ENCODE measurements around the gene TMC2. TPM values are rescaled to one million over a fixed set of nuclear protein-coding genes. Genes with fewer than 3 reads are reported as not detected.
A peak's percentile ranks its signal among the peaks of the same experiment; 100 is the strongest.

TMC2 gene
- polyA plus RNA-seq, 3 donors, result not detected

- whole genome bisulfite sequencing (ENCODE audit: insufficient coverage), result 96% methylated on average over 3 of the region's 6 CpGs
- Mint-ChIP-seq H3K27ac (no peak overlapping the region), H3K27me3 (ENCODE audit: low read depth in 3 of 3) (peaks cover 43 to 52% (median 45%) of the 10 kb centered on the region in 3 donors), H3K4me3 (no peak overlapping the region), H3K4me1 (peaks cover 12% of the 10 kb centered on the region), H3K9me3 (peaks cover 0 to 3% (median 0%) of the 10 kb centered on the region in 7 donors), H3K36me3 (no peaks in the 10 kb centered on the region)
- peaks cover 7 to 40% of the 10 kb centered on the region in 2 donors for H3K27me3 ChIP-seq (ENCODE audit: control insufficient read depth in 2 of 2, insufficient read depth in 2 of 2, low read length in 2 of 2)
- H2AFZ ChIP-seq (ENCODE audit: insufficient read depth, low read depth, low read length, poor library complexity, severe bottlenecking), result no peak overlapping the region
- H3K4me3 ChIP-seq (replicated peaks in 1 of 3; ENCODE audit: low read depth in 2 of 3, low read length in 3 of 3), result no peak overlapping the region
- no peaks in the 10 kb centered on the region for H3K79me2 ChIP-seq (ENCODE audit: insufficient read depth, low read length)
- no peak overlapping the region for H3K4me2 ChIP-seq (replicated peaks; ENCODE audit: extremely low read depth, low read length, poor library complexity, severe bottlenecking)
- no peak for TF ChIP-seq CTCF (IDR thresholded peaks at IDR 0.05)
- H4K20me1 ChIP-seq (ENCODE audit: insufficient read depth, low read length), result no peaks in the 10 kb centered on the region
- H3K4me1 ChIP-seq (ENCODE audit: control insufficient read depth in 1 of 2, insufficient read depth in 2 of 2, low read length in 2 of 2), result peaks cover 11% of the 10 kb centered on the region in 2 donors
- no peak overlapping the region for H3K9ac ChIP-seq (ENCODE audit: insufficient read depth, low read length, poor library complexity, severe bottlenecking)
- H3K9me3 ChIP-seq (replicated peaks in 1 of 2; ENCODE audit: control insufficient read depth in 1 of 2, insufficient read depth in 1 of 2, low read length in 2 of 2), result no peaks in the 10 kb centered on the region
- H3K36me3 ChIP-seq (replicated peaks in 1 of 2; ENCODE audit: control insufficient read depth in 1 of 2, insufficient read depth in 2 of 2, low read length in 2 of 2), result no peaks in the 10 kb centered on the region
- H3K27ac ChIP-seq (ENCODE audit: low read depth in 1 of 2, low read length in 2 of 2), result no peak overlapping the region
- DNase-seq, result no peak
- intact Hi-C loops (cut with micrococcal nuclease), result loop anchor here in 1 of 2 donors (10.0 kb wide), 1 partner anchor 137 kb away; the partner anchor contains the start of gene IDH3B
These were observed 8.6 kb upstream of the TMC2 start for GRCh38 chr20:2527762-2528161.

- Histone ChIP-seq H3K27ac (ENCODE audit: low read depth in 1 of 2, low read length in 2 of 2) (no peak overlapping the region), H3K27me3 (ENCODE audit: control insufficient read depth in 2 of 2, insufficient read depth in 2 of 2, low read length in 2 of 2) (peaks cover 7 to 40% of the 10 kb centered on the region in 2 donors), H3K4me3 (replicated peaks in 1 of 3; ENCODE audit: low read depth in 2 of 3, low read length in 3 of 3) (no peak overlapping the region), H3K36me3 (replicated peaks in 1 of 2; ENCODE audit: control insufficient read depth in 1 of 2, insufficient read depth in 2 of 2, low read length in 2 of 2) (no peaks in the 10 kb centered on the region), H3K79me2 (ENCODE audit: insufficient read depth, low read length) (no peaks in the 10 kb centered on the region), H3K4me1 (ENCODE audit: control insufficient read depth in 1 of 2, insufficient read depth in 2 of 2, low read length in 2 of 2) (peaks cover 11% of the 10 kb centered on the region in 2 donors), H2AFZ (ENCODE audit: insufficient read depth, low read depth, low read length, poor library complexity, severe bottlenecking) (no peak overlapping the region), H3K9ac (ENCODE audit: insufficient read depth, low read length, poor library complexity, severe bottlenecking) (no peak overlapping the region), H4K20me1 (ENCODE audit: insufficient read depth, low read length) (no peaks in the 10 kb centered on the region), H3K9me3 (replicated peaks in 1 of 2; ENCODE audit: control insufficient read depth in 1 of 2, insufficient read depth in 1 of 2, low read length in 2 of 2) (no peaks in the 10 kb centered on the region), H3K4me2 (replicated peaks; ENCODE audit: extremely low read depth, low read length, poor library complexity, severe bottlenecking) (no peak overlapping the region)
- peaks cover 12% of the 10 kb centered on the region for H3K4me1 Mint-ChIP-seq
- no peak overlapping the region for H3K4me3 Mint-ChIP-seq
- no peaks in the 10 kb centered on the region for H3K36me3 Mint-ChIP-seq
- WGBS (ENCODE audit: insufficient coverage), result 88% methylated on average over 6 of the region's 10 CpGs
- H3K9me3 Mint-ChIP-seq, result peaks cover 0 to 3% (median 0%) of the 10 kb centered on the region in 7 donors
- intact Hi-C loops (cut with micrococcal nuclease), result loop anchor here in 1 of 2 donors (10.0 kb wide), 1 partner anchor 136 kb away; the partner anchor contains the start of gene IDH3B
- no peak for DNase-seq
- TF ChIP-seq CTCF (IDR thresholded peaks at IDR 0.05), result no peak
- peak overlapping the region in 1 of 7 donors; percentile 41 for H3K27ac Mint-ChIP-seq
- H3K27me3 Mint-ChIP-seq (ENCODE audit: low read depth in 3 of 3), result peaks cover 42 to 56% (median 43%) of the 10 kb centered on the region in 3 donors
These were observed 7.6 kb upstream of the TMC2 start for GRCh38 chr20:2528671-2529271.
